Measurements from ENCODE around the gene MAPK14.
"Not testable (repeated sequence)": the region's sequence is repeated elsewhere in the genome, so short reads cannot be mapped to it uniquely, and the experiment has no call there.

Gene MAPK14

DNA sequence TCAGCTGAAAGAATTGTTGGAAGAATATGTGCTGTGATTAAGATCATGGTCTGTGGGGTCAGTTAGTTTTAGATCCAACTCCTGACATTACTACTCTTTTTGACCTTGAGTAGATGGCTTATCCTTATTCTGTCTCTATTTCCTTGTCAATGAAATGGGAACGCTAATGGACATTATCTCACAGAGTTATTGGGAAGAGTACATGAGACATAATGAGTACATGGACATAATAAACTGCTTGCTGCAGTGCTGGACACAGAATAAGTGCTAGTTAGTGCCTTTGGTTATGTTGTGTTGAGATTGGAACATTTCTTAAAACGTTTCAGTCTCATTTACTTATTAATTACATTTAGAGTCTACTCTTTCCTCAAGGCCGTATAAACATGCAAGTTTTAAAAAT lies 42.6 kb downstream of the MAPK14 start:
- DNase-seq, result no peak

DNA sequence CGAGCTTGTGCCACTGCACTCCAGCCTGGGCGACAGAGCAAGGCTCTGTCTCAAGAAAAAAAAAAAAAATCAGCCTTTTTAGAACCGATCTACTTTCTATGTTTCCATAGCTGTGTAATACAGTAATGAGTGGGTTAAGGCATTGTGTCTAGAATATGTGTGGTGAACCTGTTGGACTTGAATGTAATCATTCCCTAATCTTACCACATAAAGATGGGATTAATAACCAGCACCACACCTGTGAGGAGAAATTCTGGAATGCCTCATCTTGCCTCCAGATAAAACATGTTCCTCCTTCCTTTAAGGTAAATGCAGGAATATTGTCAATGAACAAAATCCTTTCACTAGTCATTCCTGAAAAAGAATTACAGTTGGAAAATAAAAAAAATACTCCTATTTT lies 43.7 kb downstream of the MAPK14 start:
- DNase-seq, result no peak

DNA sequence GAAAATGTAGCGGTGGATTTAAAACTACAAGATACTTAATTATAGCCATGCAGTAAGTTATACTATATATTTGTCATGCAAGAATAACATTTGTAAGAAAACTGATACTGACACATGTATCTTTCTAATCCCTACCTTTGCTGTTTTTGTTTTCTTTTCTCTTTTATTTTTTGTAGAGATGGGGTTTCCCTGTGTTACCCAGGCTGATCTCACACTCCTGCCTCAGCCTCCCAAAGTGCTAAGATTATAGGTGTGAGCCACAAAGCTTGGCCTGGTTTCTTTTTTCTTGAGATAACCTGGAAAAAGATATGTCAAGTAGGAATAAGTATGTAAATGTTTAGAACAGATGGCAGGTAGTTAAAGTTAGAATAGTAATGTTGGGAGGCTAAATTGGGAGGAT lies 44.1 kb downstream of the MAPK14 start:
- no peak for DNase-seq

DNA sequence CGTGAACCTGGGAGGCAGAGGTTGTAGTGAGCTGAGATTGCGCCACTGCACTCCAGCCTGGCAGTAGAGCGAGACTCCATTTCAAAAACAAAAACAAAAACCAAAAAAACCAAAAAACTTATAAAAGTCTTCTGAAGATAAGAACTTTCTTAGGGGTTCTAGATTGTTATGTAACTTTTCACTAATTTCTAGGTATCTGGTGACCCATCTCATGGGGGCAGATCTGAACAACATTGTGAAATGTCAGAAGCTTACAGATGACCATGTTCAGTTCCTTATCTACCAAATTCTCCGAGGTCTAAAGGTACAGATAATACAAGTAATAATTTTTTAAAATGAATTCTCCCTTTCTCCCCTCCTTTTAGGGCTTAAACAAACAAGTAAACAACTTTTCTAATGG lies 45.1 kb downstream of the MAPK14 start:
- no peak for DNase-seq

DNA sequence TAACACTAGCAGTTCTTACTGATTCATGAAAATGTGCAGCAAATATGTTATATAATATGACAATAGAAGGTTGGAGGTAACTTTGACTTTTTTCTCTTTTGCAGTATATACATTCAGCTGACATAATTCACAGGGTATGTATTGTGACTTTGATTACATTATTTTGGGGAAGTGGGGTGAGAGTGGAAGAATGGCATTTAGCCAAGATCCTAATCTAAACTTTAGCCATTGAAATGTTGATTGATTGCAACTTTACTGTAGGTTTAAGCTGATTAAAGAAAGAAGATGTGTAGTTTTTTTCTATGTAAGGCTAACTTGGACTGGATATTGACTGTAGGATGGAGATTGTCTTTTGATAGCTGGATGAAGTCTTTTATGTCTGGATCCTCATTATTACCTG lies 46.0 kb downstream of the MAPK14 start:
- no peak for DNase-seq

DNA sequence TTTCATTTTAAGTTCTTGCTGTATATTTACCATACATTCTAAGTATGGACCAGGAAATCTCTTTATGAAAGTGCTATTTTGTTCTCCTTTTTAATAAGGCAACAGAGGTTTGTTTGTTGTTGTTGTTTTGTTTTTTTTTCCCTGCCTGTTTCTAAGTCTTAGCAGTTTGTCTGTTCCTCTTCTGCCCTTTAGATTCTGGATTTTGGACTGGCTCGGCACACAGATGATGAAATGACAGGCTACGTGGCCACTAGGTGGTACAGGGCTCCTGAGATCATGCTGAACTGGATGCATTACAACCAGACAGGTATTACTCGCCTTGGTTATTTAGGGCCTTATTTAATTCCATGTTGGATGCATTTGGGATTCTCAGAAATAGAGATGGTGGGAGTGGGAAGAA lies 48.0 kb downstream of the MAPK14 start:
- DNase-seq, result peak; percentile 24

DNA sequence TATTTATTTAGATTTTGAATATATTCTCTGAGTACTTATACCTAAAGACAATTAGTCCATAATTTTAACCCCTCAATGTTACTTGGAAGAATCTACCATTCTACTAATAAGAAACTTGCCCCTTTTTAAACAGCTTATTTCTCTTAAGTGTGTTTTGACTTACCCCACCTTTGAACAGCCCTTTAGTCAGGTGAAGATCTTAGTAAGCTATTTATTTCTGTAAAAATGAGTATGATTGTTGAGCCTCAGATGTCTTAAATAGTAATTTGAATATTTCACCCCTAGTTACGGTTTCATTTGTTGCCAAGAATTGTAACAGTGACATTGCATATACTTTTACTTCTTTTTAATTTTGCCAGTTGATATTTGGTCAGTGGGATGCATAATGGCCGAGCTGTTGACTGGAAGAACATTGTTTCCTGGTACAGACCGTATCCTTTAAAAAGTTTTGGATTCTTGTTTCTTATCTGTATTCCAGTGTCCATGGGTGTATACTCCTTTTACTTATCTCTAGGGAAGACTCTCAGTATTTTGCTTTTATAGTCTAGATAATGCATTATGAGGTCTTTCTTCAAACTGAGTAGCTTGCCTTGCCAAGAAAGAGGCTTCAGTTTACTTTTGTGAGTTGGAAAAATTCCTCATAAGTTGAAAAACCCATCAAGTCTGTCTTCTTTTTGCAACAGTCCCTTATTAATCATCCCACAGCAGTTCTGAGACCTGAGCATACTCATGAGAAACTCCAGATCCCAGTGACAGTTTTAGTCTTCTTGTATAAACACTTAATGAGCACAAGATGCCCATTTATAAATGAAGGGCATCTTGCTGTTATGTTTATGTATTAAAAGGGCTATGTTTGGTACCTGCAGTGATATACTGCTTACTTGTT lies 48.8 kb downstream of the MAPK14 start:
- no peak for DNase-seq

DNA sequence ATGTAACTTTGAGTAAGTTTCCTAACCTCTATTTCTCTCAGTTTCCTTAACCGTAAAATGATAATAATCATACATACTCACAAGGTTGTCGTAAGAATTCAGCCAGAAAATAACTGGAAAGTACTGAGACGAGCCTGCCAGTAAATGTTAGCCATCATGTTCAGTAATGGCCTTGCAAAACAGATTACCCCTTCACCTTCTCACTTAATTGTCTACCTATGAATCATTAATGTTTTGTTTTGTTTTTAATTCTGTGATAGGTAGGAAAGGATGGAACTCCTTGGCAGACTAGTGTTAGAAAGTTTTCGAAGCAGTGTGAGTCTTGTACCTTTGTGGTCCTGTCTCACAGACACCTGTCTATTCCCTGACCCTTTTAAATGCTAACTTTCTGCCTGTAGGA lies 50.6 kb downstream of the MAPK14 start:
- DNase-seq, result no peak

DNA sequence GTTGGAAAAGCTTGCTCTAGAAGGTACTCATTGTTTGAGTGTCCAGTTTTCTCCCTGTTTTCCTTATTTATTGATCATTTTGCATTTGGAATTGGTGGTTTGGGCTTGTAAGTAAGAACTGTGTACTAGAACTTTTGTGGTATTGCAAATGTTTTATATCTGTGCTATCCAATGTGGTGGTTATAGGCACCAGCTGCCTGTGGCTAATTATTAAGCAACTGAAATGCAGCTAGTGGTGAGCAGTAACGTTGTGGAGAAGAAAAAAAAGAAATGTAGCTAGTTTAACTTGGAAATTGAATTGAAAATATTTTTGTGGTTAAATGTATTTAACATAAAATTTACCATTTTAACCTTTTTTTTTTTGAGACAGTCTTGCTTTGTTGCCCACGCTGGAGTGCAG lies 52.0 kb downstream of the MAPK14 start:
- no peak for DNase-seq

DNA sequence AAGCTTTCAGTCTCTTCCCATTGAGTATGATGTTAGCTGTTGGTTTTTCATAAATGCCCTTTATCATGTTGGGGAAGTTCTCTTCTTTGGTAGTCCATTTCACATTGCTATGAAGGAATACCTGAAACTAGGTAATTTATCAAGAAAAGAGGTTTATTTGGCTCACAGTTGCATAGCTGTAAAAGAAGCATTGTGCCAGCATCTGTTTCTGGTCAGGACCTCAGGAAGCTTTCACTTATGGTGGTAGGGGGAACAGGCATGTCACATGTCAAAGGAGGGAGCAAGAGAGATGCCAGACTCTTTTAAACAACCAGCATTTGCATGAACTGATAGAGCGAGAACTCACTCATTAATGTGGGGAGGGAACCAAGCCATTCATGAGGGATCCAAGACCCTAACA lies 54.7 kb downstream of the MAPK14 start:
- no peak for DNase-seq

DNA sequence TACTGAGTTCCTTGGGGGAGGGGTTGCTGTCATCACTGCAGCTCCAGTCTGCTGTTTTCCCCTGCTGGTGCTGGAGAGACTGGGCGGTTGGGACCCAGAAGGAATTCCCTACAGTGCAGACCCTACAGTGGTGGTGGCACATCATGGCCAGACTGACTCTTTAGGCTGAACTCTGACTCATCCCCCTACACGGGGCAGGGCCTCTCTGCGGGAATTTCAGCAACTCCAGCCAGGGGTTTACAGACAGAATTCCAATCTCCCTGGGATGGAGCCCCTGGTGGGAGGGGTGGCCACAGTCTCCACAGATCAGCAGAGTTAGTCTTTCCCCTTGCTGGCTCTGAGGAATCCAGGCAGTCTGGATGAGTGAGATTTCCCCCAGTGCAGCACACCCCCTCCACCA lies 55.8 kb downstream of the MAPK14 start:
- no peak for DNase-seq

DNA sequence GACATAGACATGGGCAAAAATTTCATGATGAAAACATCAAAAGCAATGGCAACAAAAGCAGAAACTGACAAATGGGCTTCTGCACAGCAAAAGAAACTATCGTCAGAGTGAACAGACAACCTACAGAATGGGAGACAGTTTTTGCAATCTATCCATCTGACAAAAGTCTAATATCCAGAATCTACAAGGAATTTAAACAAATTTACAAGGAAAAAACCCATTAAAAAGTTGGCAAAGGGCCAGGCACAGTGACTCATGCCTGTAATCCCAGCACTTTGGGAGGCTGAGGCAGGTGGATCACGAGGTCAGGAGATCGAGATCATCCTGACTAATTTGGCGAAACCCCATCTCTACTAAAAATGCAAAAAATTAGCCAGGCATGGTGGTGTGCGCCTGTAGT lies 60.6 kb downstream of the MAPK14 start:
- not testable (repeated sequence) for DNase-seq

DNA sequence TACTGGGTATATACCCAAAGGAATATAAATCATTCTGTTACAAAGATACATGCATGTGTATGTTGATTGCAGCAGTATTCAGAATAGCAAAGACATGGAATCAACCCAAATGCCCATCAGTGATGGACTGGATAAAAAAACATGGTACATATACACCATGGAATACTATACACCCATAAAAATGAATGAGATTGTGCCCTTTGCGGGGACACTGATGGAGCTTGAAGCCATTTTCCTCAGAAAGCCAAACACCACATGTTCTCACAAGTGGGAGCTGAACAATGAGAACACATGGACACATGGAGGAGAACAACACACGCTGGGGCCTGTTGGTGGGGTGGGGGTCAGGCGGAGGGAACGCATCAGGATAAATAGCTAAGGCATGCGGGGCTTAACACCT lies 61.4 kb downstream of the MAPK14 start:
- DNase-seq, result no peak

DNA sequence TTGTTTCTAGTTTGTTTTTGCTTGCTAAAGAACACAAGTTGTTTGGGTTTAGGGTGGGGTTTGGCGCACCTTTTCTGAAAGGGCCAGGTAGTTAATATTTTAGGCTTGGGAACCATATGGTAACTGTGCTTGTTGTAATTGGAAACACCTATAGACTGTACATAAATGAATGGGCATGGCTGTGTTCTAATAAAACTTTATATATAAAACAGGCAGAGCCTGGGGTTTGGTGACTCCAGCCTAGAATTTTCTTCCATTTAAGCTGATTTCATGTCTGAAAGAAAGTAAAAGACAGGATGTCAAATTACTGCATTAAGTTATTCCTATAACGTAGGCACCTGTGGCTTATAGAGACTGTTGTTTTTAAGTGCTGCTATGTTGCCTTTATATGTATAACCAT lies 66.6 kb downstream of the MAPK14 start:
- no peak for DNase-seq

DNA sequence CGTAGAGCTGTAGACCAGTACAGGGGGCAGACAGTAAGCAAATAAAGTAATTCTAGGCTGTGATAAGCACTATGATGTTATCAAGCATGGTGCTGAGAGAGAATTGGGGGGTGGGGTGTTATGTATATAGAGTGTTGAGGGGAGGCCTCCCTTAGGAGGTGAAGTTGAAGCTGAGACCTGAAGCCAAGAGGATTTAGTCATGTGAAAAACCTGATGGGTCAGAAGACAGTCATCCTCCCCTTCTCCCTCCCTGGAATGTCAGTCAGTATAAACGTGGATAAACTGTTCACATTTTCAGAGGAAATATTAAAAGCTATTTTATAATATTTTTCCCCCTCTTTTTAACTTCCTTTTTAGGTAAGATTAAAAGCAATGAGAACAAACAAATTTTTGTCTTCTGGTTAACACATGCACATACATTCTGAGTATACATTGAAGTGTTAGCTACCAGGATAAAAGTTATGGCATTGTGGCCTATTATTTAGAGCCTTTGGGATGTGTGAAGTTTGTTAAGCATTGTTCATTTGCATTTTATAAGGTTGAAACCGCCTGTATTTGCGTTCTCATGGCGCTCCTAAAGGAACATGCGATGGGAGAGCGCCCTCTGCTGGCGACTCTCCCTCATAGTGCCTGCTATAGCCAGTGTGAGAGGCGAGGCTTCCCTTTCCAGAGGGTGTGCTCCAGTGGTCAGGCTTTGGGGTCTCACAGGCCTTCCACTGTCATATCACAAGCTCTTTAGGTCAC lies 67.3 kb downstream of the MAPK14 start:
- peak; percentile 80 for DNase-seq

DNA sequence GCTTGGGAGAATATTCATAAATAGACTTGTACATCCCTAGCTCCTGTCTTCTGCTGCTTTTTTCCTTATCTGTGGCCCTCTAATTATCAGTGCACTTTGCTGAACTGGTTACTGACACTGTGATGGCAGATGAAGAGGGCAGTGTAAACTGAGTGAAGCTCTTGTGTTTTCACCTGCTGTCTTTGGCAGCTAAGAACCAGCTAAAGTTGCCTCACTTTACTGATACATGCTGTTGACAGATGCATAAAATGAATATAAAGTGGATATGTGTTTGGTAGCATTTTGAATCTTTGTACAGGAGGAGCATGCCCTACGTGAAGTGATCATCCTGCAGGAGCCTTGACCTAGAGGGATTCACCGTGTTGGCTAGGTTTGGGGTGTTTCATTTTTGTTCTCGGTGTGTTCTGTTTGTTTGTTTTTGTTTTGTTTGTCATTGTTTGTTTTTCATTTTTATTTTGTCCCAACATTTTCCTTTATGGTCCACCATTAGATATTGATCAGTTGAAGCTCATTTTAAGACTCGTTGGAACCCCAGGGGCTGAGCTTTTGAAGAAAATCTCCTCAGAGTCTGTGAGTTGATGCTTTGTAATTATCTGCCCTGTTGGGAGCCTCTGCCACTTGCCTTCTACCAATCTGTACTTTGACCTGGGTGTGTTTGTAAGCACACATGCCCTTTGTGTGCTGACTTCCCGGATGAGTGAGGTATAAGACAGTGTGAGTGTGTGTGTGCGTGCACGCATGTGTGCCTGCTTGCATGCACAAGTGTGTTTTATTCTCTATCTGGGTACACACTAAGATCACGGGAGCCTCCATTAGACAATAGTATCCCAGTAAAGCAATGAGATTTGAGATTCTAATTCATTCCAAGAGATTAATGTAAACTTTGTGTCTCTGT lies 68.1 kb downstream of the MAPK14 start:
- no peak for DNase-seq

DNA sequence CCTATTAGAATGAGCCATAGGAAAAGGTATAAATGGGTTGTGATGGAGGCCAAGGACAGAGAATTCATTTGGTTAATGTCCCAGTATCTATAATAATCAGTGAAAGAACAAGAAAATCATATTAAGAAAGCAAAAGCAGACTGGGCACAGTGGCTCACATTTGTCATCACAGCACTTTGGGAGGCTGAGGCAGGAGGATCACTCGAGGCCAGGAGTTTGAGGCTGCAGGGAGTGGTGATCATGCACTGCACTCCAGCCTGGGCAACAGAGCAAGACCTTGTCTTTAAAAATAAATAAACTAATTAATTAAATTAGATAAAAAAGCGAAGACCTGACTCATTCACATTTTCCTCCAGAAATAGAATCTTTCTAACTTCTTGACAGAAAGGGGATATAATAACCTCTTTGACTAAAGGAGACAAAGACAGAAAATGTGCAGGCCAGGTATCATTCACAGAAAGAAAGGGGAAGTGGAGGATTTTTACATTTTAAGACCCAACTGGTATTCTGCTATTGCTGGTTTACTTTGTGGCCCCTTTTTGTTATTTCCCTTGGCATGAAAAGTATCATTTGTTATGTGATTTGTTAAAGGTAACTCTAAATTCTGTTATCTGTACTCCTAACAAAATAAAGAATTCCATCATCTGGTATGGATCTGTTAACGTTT lies 70.8 kb downstream of the MAPK14 start:
- DNase-seq, result no peak

DNA sequence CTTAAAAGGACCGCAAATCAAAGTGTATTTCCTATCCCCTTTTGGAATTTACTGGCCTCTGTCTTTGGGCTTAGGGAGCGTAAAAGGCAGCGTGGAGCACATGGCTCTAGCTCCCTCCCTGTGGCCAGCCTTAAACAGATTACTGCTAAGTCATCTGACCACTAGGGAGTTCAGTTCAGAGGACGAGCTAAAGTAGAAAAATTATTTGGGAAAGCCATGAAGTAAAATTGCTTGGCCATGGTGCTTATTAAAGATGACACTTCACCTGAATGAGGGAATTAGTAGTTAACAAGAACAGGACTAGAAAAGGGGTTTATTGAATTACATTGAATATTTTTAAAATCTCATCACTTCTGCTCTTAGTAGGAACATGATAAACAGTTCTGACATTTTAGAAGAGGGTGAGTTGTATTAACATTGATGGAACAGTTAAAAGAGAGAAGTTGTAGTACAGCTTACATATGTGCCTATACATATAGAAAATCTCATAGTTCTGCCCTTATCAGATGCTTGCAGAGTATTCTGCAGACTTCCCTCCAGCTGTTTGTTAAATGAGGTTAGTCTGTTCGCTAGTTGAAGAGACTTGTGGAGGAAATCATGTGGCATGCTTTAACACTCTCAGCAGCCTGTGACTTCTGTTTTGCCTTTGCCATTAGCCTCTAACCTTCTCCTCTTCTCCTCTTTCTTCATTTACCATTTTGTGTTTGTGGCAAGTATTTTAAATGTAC lies 71.5 kb downstream of the MAPK14 start:
- peak; percentile 26 for DNase-seq

DNA sequence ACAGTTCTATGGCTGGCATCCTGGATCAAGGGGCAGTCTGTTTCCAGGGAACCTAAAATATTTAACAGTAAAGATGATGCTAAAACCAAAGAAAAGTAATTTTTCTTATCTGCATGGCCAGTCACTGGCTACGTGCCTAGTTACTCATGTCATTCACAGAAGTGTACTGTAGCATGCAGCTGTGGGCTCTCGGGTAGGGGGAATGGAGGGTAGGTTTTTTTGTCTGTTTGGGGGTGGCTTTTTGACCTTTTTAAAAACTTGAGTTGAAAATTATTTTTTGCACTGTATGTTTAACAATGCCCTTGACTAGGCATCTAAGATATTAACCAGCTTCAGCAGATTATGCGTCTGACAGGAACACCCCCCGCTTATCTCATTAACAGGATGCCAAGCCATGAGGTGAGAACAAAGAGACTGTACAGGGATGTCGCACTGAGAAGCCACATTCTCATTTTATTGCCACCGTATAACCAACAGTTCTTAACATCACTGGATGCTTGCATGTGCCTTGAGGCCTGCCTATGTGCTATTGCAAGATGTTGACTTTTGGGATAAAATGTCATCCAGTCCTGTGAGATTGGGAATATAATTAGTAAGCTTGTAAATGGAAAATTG lies 72.4 kb downstream of the MAPK14 start:
- DNase-seq, result peak; percentile 72

DNA sequence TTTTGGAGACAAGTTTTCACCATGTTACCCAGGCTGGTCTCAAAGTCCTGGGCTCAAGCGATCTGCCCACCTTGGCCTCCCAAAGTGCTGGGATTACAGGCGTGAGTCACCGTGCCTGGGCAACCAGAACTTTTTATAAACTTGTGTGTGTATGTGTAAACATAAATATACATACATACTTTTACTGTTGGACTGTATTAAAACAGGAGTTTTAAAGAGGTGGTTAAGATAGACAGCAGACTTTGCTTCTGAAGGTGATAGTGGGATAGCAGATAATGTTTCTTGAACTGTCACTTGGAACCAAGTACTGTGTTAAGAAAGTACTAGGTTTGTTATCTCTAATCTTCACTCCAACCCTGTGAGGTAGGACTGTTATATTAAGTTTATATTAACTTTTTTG lies 74.1 kb downstream of the MAPK14 start:
- no peak for DNase-seq

DNA sequence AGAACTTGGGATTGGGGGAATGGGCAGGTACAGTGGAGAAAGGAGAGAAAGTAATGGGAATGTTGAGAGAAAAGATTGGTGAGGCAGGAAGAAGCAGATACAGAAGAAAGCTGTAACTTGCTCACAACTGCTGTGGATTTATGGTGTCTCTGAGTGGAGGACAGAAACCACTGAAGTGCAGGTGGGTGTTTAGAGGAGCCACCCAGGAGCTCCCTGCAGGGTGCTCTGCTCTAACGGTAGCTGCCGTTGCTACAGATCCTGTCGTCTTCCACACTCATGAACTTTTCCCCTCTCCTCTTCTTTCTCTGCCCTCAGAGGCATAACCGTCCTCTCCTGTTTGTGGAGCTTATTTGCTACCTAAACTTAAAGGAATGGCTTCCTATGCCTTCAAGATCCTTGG lies 75.2 kb downstream of the MAPK14 start:
- DNase-seq, result no peak

DNA sequence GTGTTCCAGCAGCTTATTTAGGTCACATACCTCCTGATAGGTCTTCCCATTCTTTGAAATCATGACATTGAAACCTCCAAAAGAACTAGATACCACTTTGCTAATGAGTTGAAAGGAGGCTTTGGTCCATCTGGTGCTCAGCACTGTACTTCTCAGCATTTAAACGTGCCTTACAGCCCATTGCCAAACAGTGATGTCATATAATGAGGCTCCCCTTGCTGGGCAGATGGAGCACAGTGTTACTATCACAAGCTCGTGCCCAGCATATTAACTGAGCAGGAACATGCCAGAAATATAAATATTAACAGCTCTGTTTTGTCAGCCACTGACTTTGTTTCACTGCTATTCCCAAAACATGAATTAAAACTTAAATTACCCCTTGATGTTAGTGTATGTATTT lies 77.2 kb downstream of the MAPK14 start:
- DNase-seq, result no peak

All from CD4-positive, alpha-beta T cell treated with Interleukin-21 for 1 hour (primary cell).